HUES48 (cell line): ENCODE results near the gene PGM2.

ENCODE experiments used
- H3K27ac ChIP-seq: one replicate; pipeline ENCODE4 v1.7.0; 2013; ENCODE audit warnings: low read depth, low read length, inconsistent platforms
- H3K27me3 ChIP-seq: 2 replicates; pipeline ENCODE4 v1.6.1; 2013; ENCODE audit warnings: mild to moderate bottlenecking, low read length; ENCODE audit not compliant: control insufficient read depth, insufficient read depth
- H3K36me3 ChIP-seq: 2 replicates; pipeline ENCODE4 v1.6.1; 2013; ENCODE audit warnings: low read length; ENCODE audit not compliant: control insufficient read depth, insufficient read depth
- H3K4me1 ChIP-seq: 2 replicates; pipeline ENCODE4 v1.6.1; 2013; ENCODE audit warnings: mild to moderate bottlenecking, low read length; ENCODE audit not compliant: control insufficient read depth, insufficient read depth
- H3K4me3 ChIP-seq: 2 replicates; pipeline ENCODE4 v1.5.1; 2013; ENCODE audit warnings: mild to moderate bottlenecking, low read depth, low read length
- H3K9ac ChIP-seq: 2 replicates; pipeline ENCODE4 v1.6.1; 2013; ENCODE audit warnings: mild to moderate bottlenecking, low read depth, low read length, moderate library complexity
- H3K9me3 ChIP-seq: 2 replicates; pipeline ENCODE4 v1.6.1; 2013; ENCODE audit warnings: low read length; ENCODE audit not compliant: control insufficient read depth, insufficient read depth

PGM2 gene

DNA sequence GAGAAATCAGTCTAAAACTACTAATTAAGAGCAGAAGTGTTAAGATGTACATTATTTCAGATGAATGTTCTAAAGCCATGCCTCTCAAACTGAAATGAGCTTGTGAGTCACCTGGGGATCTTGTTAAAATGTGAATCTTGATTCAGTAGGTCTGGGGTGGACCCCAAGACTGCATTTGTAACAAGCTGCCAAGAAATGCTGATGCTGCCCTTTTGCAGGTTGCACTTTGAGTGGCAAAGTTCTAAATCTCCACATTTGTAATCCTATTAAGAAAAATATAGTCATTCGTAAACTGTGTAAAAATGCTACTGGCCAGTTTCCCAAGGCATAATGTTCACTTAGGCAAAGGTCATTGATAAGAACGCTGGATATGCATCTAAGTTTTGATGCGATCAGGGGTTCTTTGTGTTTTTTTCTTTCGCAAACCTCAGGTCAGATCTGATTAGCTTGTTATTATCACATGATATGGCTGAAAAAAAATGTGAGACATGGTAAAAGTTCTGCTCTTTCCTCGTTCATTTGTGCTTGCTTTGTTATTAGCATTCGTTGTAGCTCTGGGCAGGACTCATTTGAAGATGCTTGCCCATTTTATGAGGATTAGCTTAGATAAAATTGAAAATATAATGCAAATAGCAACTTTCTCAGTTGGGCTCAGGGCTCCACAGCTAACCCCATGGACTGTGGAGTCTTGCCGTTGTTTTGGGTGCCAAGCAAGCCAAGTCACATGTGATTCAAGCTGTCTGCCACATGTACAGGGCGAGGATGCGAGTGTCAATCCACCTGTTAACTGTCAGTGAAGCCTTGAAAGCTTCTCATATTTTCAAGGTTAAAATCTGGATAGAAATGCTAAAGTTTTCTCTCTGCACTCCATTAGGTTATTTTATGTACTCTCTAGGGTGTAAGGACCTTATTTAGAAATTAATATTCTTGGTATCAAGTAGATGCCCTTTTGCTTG lies 76.5 kb downstream of the PGM2 start:
- Histone ChIP-seq H3K27ac (no peak overlapping the region), H3K4me1 (peaks cover 12% of the 10 kb centered on the region), H3K9ac (no peak overlapping the region), H3K27me3 (no peaks in the 10 kb centered on the region), H3K9me3 (no peaks in the 10 kb centered on the region), H3K36me3 (no peaks in the 10 kb centered on the region), H3K4me3 (no peak overlapping the region)

DNA sequence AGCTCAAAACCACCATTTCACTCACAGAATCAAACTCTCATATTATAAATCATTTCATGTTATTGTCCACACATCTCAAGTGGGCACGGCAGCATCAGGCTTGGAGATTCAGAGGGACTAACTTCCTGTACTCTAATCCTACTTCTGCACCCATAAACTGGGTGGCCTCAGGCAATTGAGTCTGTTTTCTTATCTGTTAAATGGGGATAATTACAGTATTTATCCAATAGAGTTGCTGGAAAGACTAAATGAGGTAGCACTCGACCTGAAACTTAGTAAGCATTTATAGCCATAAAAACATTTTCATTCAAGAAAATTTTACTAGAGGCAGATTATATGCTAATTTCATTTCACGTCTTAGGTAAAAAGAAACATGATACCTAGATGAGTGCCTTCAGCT lies 77.4 kb downstream of the PGM2 start:
- no peak overlapping the region for H3K9ac ChIP-seq
- no peak overlapping the region for H3K27ac ChIP-seq
- H3K36me3 ChIP-seq: no peaks in the 10 kb centered on the region
- no peaks in the 10 kb centered on the region for H3K9me3 ChIP-seq
- no peaks in the 10 kb centered on the region for H3K27me3 ChIP-seq
- no peak overlapping the region for H3K4me3 ChIP-seq
- H3K4me1 ChIP-seq: peaks cover 15% of the 10 kb centered on the region

DNA sequence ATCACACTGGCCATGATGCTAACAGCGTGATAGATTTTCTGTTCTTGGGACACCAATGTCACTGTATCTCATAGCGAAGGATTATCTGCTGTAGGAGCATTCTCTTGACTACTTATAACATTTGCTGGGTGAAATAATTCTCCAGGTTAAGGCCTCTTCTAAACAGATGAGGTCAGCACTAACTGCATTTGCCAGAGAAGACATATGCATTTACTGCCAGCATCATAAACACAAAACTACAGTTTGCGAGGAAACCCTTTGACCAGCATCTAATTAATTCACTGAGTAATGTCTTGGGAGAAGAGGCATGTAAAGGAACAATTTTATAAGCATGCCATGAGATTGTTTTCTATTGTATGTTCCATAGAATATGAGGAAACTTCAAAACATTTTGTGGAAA lies 78.3 kb downstream of the PGM2 start:
- H3K9me3 ChIP-seq: no peaks in the 10 kb centered on the region
- no peaks in the 10 kb centered on the region for H3K36me3 ChIP-seq
- no peaks in the 10 kb centered on the region for H3K27me3 ChIP-seq
- no peak overlapping the region for H3K27ac ChIP-seq
- H3K4me1 ChIP-seq: peaks cover 22% of the 10 kb centered on the region
- no peak overlapping the region for H3K4me3 ChIP-seq
- H3K9ac ChIP-seq: no peak overlapping the region

DNA sequence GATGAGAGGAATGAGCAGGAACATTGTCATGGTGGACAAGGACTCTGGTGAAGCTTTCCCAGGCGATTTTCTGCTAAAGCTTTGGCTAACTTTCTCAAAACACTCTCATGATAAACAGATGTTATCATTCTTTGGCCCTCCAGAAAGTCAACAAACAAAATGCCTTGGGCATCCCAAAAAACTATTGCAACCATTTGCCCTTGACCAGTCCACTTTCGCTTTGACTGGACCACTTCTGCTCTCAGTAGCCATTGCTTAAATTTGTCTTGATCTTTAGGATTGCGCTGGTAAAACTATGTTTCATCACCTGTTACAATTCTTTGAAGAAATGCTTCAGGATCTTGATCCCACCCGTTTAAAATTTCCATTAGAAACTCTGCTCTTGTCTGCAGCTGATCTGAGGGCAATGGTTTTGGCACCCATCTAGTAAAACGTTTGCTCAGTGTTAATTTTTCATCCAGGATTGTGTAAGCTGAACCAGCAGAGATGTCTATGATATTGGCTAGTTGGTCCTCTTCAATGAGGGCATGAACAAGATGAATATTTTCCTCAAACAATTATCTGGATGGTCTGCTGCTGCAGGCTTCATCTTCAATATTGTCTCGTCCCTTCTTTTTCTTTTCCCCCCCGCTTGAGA lies 79.2 kb downstream of the PGM2 start:
- H3K9me3 ChIP-seq: no peaks in the 10 kb centered on the region
- H3K27ac ChIP-seq: no peak overlapping the region
- no peaks in the 10 kb centered on the region for H3K27me3 ChIP-seq
- no peak overlapping the region for H3K9ac ChIP-seq
- H3K4me3 ChIP-seq: no peak overlapping the region
- peaks cover 23% of the 10 kb centered on the region for H3K4me1 ChIP-seq
- H3K36me3 ChIP-seq: no peaks in the 10 kb centered on the region

DNA sequence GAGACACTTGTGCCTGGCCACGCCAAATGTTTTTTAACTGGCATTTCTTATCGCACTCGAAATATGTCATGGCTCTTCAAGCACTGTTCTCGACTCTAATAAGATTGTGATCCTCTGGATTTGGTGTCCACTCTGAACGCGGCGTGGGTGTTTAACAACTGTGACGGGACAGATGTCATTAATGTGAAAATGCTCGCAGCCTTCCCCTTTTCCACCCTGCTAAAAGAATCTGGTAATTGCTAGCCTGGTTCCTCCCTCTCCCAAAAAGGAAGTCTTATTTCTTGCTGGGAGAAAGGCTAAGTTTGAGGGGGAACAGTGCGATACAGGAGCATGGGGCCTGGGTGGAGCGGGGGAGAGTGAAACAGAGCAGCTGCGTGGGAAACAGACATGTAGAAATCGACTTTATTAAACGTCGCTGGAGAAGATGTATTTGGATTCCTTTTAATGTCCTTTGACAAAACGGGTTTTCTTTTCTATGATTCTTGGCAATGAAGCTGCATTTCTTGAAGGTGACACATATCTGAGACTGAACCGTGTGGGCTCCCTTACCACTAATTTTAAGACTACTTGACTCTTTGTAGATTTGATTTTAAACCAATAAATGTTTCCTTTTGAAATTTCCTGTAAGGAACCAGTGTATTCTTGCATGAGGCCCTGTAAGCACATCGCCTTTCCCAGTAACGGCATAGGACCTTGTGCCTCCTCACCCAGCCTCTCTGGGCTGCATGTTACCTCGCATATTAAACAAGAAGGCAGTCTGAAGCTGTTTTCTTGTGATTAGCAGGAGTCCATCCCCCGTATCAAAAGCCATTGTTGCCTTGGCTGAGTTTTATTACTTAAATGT lies 82.2 kb downstream of the PGM2 start:
- H3K27ac ChIP-seq: no peak overlapping the region
- H3K4me3 ChIP-seq: no peak overlapping the region
- H3K27me3 ChIP-seq: no peaks in the 10 kb centered on the region
- H3K9me3 ChIP-seq: no peaks in the 10 kb centered on the region
- H3K9ac ChIP-seq: no peak overlapping the region
- no peaks in the 10 kb centered on the region for H3K36me3 ChIP-seq
- peaks cover 11% of the 10 kb centered on the region; the same call in 1 of the 2 replicates for H3K4me1 ChIP-seq

DNA sequence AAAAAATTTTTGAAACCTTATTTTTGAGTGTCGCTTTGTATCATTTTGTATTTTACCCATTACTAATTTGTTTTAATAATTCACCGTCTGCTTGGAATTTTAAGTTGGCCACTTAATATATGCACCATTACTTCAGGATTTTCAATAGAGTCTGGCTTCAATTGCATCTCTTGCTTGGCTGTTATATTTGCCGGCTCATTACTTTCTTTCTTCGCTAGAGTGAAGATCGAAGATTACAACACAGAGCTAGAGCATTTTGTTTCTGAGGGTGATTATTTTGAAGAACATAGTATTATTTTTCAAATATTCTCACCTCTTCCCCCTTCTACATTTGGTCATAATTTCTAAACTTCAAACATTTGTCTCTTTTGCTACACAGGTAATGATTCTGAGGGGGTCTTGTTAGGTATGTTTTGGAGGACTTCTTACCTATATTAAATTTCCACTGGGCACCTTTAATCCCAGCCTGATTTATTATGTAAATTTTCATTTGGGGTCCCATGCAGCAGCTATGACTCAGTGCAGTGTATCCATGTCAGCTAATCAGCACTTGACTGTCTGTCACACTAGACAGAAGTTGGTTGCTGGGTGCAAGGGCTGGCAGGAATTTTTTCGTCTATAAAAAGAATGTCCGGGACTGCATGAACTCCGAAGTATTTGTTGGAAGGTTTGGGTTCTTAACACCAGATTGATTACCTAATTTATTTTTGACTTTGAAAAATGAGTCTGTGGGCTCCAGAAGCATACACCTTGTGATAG lies 83.0 kb downstream of the PGM2 start:
- H3K4me3 ChIP-seq: no peak overlapping the region
- H3K36me3 ChIP-seq: no peaks in the 10 kb centered on the region
- H3K27ac ChIP-seq: no peak overlapping the region
- H3K27me3 ChIP-seq: no peaks in the 10 kb centered on the region
- no peaks in the 10 kb centered on the region for H3K9me3 ChIP-seq
- H3K4me1 ChIP-seq: peaks cover 11% of the 10 kb centered on the region; the same call in 1 of the 2 replicates
- H3K9ac ChIP-seq: no peak overlapping the region

DNA sequence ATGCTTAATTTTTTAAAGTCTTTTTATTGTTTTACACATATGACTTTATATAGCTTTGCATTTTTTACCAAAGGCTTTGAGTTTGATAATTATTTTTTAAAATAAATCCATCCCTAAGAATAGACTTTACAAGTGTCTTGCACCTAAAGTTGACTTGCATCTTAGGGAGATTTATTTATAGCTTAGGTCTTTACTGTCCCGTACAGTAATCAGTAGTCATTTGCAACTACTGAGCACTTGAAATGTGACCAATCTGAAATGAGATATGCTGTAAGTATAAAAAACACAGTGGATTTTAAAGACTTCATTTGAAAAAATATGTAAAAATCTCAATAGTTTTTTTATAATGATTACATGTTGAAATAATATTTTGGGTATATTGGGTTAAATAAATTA lies 83.6 kb downstream of the PGM2 start:
- H3K4me1 ChIP-seq: peaks cover 11% of the 10 kb centered on the region; the same call in 1 of the 2 replicates
- no peaks in the 10 kb centered on the region for H3K36me3 ChIP-seq
- H3K27ac ChIP-seq: no peak overlapping the region
- H3K9ac ChIP-seq: no peak overlapping the region
- H3K4me3 ChIP-seq: no peak overlapping the region
- H3K9me3 ChIP-seq: no peaks in the 10 kb centered on the region
- no peaks in the 10 kb centered on the region for H3K27me3 ChIP-seq
